Measurements from ENCODE around the gene ZMIZ1. TPM values are rescaled to one million over a fixed set of nuclear protein-coding genes. Genes with fewer than 3 reads are reported as not detected.

The ZMIZ1 gene
- polyA plus RNA-seq, 2 of the 4 experiments (the other 2 are of a cell fraction), result 8.1 to 30.3 TPM

DNA sequence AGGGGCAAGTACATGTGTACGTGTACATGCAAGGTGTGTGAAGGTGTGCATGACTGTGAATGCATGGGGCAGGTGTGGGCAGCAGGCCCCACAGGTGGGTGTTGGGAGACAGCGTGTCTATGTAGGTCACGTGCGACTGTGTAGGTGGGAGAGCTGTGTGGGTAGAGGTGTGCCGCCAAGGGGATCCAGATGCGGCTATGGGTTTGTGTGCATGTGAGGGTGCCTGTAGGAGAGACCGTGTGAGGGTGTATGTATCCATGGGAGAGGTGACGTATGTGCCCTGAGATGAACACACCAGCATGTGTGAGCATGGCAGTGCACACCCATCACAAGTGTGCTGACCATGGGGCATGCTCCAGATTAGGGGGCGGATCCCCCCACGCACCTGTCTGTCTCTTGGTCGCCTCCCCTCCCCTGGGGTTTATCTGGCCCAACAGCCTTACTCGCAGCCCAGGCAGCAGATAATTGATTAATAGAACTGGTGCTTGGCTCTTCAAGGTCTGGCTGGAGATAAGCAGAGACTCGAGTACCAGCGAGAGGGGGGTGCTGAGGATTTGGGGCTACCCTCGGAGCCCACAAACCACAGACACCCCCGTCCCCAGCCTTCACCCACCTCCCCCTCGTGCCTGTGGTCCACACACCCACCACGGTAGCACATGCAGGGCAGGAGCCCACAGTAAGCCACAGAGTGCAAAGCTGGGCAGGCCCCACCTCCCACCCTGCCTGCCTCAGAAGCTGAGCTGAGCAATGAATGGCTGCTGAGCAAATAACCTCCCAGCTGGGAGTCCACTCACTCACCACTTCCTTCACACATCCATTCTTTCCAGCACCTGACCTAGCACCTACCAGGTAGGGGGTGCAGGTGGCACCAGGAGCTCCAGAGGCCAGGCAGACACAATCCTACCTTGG is 41.4 kb upstream of the ZMIZ1 start:
- Histone ChIP-seq H3K4me3 (no peak overlapping the region), H3K9me3 (no peaks in the 10 kb centered on the region), H3K4me2 (no peak overlapping the region), H3K4me1 (no peaks in the 10 kb centered on the region), H3K27ac (no peak overlapping the region)
- WGBS (ENCODE audit: missing lambda C conversion rate), result 87% methylated on average over 12 of the region's 18 CpGs
- ChIA-PET POLR2A (no interaction called here), CTCF (interaction anchor here (1.6 kb wide), 1 partner anchor 10 kb away, joined by 6 read pairs; no protein-coding TSS in a partner anchor)
- ATAC-seq (no peak), DNase-seq (ENCODE audit: low read depth in 1 of 2, low spot score in 1 of 2) (no peak), FAIRE-seq (no peak)
- TF ChIP-seq MAZ (IDR thresholded peaks at IDR 0.05; ENCODE audit: borderline replicate concordance, low read depth, low read length) (no peak), HOXA7 (CRISPR knock-in tag; IDR thresholded peaks at IDR 0.05) (no peak), ZNF302 (CRISPR knock-in tag; IDR thresholded peaks at IDR 0.05) (no peak), JUN (IDR thresholded peaks at IDR 0.05) (no peak), SREBF2 (IDR thresholded peaks at IDR 0.05) (no peak), KDM5A (IDR thresholded peaks at IDR 0.05) (no peak), JUNB (IDR thresholded peaks at IDR 0.05) (no peak), HEYL (CRISPR knock-in tag; IDR thresholded peaks at IDR 0.05) (no peak), KDM1A (IDR thresholded peaks at IDR 0.05; ENCODE audit: low read depth) (no peak), CHD2 (IDR thresholded peaks at IDR 0.05; ENCODE audit: low read length, partially characterized antibody) (no peak), EHMT2 (IDR thresholded peaks at IDR 0.05; ENCODE audit: low read depth) (no peak)
- TF ChIP-seq, protein P1, sequence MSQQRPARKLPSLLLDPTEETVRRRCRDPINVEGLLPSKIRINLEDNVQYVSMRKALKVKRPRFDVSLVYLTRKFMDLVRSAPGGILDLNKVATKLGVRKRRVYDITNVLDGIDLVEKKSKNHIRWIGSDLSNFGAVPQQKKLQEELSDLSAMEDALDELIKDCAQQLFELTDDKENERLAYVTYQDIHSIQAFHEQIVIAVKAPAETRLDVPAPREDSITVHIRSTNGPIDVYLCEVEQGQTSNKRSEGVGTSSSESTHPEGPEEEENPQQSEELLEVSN (IDR thresholded peaks at IDR 0.05; ENCODE audit: borderline replicate concordance, low read depth), result no peak

DNA sequence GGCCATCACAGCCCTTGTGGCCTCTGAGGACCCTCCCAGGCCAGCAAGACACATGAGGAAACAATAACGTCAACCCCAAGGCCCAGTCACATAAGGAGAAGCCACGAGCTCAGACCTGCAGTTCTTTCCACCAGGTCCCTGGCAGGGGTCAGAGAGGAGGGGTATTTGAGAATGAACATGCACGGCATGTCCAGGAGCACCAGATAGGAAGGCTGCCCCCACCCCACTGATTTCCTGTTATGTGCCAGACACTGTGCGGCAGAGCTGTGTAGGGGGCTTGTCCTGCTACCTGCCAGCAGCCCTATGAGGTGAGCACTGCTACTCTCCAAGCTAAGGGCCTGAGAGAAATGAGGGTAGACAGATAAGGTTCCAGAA is 40.7 kb upstream of the ZMIZ1 start:
- H3K4me3 ChIP-seq, result no peak overlapping the region
- no peak for DNase-seq (ENCODE audit: low read depth in 1 of 2, low spot score in 1 of 2)
- no peaks in the 10 kb centered on the region for H3K9me3 ChIP-seq
- ChIA-PET POLR2A (no interaction called here), CTCF (interaction anchor here (0.8 to 1.6 kb wide), 2 partner anchors 9 kb away, joined by 3 to 6 read pairs; no protein-coding TSS in a partner anchor)
- no peaks in the 10 kb centered on the region for H3K4me1 ChIP-seq
- 67% methylated on average over 2 of the region's 4 CpGs for WGBS (ENCODE audit: missing lambda C conversion rate)
- no peak for ATAC-seq
- no peak for FAIRE-seq
- TF ChIP-seq CHD2 (IDR thresholded peaks at IDR 0.05; ENCODE audit: low read length, partially characterized antibody) (no peak), RARB (CRISPR knock-in tag; IDR thresholded peaks at IDR 0.05) (no peak), CBX2 (IDR thresholded peaks at IDR 0.05; ENCODE audit: borderline replicate concordance, low read depth) (no peak), ZC3H11A (IDR thresholded peaks at IDR 0.05) (no peak), MYC (IDR thresholded peaks at IDR 0.05; ENCODE audit: borderline replicate concordance, low read length) (no peak)
- TF ChIP-seq, protein P2, sequence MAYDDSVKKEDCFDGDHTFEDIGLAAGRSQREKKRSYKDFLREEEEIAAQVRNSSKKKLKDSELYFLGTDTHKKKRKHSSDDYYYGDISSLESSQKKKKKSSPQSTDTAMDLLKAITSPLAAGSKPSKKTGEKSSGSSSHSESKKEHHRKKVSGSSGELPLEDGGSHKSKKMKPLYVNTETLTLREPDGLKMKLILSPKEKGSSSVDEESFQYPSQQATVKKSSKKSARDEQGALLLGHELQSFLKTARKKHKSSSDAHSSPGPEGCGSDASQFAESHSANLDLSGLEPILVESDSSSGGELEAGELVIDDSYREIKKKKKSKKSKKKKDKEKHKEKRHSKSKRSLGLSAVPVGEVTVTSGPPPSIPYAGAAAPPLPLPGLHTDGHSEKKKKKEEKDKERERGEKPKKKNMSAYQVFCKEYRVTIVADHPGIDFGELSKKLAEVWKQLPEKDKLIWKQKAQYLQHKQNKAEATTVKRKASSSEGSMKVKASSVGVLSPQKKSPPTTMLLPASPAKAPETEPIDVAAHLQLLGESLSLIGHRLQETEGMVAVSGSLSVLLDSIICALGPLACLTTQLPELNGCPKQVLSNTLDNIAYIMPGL (CRISPR knock-in tag; IDR thresholded peaks at IDR 0.05; ENCODE audit: borderline replicate concordance), result no peak
- H3K4me2 ChIP-seq, result no peak overlapping the region
- H3K27ac ChIP-seq, result no peak overlapping the region

- no peak for DNase-seq (ENCODE audit: low read depth in 1 of 2, low spot score in 1 of 2)
- WGBS (ENCODE audit: missing lambda C conversion rate), result 62% methylated on average over 5 of the region's 5 CpGs
- no peaks in the 10 kb centered on the region for H3K4me1 ChIP-seq
- H3K4me2 ChIP-seq, result no peak overlapping the region
- FAIRE-seq, result no peak
- H3K4me3 ChIP-seq, result no peak overlapping the region
- H3K9me3 ChIP-seq, result no peaks in the 10 kb centered on the region
- no peak for ATAC-seq
- CTCF ChIA-PET, result interaction anchor here (0.7 to 1.6 kb wide), 3 partner anchors 9 to 89 kb away, joined by 3 to 6 read pairs (median 3); no protein-coding TSS in a partner anchor
- POLR2A ChIA-PET, result interaction anchor here (0.7 kb wide), 1 partner anchor 30 kb away, joined by 6 read pairs; no protein-coding TSS in a partner anchor
- TF ChIP-seq ZFP36 (IDR thresholded peaks at IDR 0.05; ENCODE audit: borderline replicate concordance, partially characterized antibody) (no peak), ZNF302 (CRISPR knock-in tag; IDR thresholded peaks at IDR 0.05) (no peak), HEYL (CRISPR knock-in tag; IDR thresholded peaks at IDR 0.05) (no peak), MAZ (IDR thresholded peaks at IDR 0.05; ENCODE audit: borderline replicate concordance, low read depth, low read length) (no peak), RFX5 (IDR thresholded peaks at IDR 0.05) (no peak), POLR2AphosphoS2 (conservative IDR thresholded peaks at IDR 0.05; ENCODE audit: low read length) (no peak), RARB (CRISPR knock-in tag; IDR thresholded peaks at IDR 0.05) (no peak), NPAS2 (CRISPR knock-in tag; IDR thresholded peaks at IDR 0.05; ENCODE audit: borderline replicate concordance) (no peak), POLR2A (IDR thresholded peaks at IDR 0.05; ENCODE audit: low read length) (no peak), CHD2 (IDR thresholded peaks at IDR 0.05; ENCODE audit: low read length, partially characterized antibody) (no peak), SREBF2 (IDR thresholded peaks at IDR 0.05) (no peak), USF2 (IDR thresholded peaks at IDR 0.05) (no peak), CEBPB (IDR thresholded peaks at IDR 0.05) (no peak)
- TF ChIP-seq, protein P3, sequence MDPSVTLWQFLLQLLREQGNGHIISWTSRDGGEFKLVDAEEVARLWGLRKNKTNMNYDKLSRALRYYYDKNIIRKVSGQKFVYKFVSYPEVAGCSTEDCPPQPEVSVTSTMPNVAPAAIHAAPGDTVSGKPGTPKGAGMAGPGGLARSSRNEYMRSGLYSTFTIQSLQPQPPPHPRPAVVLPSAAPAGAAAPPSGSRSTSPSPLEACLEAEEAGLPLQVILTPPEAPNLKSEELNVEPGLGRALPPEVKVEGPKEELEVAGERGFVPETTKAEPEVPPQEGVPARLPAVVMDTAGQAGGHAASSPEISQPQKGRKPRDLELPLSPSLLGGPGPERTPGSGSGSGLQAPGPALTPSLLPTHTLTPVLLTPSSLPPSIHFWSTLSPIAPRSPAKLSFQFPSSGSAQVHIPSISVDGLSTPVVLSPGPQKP (IDR thresholded peaks at IDR 0.05; ENCODE audit: low read depth, low read length), result no peak
- H3K27ac ChIP-seq, result no peak overlapping the region
Observed at GRCh38 chr10:79028451-79029010, 40.2 kb upstream of the ZMIZ1 start.
